VCaP (cell line): ENCODE data around the gene EVI2A.

Experiments
- H3K27ac ChIP-seq: fragments of 450-650 bp; 2 replicates; pipeline ENCODE4 v1.5.1; 2017
- CTCF ChIP-seq: fragments of 450-650 bp; conservative IDR thresholded peaks from 2 replicates; pipeline ENCODE4 v1.5.1; 2017; ENCODE audit warnings: mild to moderate bottlenecking, moderate library complexity

EVI2A gene

GRCh38 chr17:31311526-31311925, 9.9 kb downstream of the EVI2A start:
- TF ChIP-seq CTCF, result no peak
- H3K27ac ChIP-seq, result no peak overlapping the region

- H3K27ac ChIP-seq, result no peak overlapping the region
- no peak for TF ChIP-seq CTCF
Measured at GRCh38 chr17:31310886-31311285, 10.5 kb downstream of the EVI2A start.

- H3K27ac ChIP-seq, result no peak overlapping the region
- TF ChIP-seq CTCF, result no peak
Measured at GRCh38 chr17:31310260-31310659, 11.2 kb downstream of the EVI2A start.

GRCh38 chr17:31309556-31309955, 11.9 kb downstream of the EVI2A start:
- no peak overlapping the region for H3K27ac ChIP-seq
- no peak for TF ChIP-seq CTCF

GRCh38 chr17:31308372-31309334, 12.8 kb downstream of the EVI2A start:
- no peak for TF ChIP-seq CTCF
- H3K27ac ChIP-seq, result no peak overlapping the region

GRCh38 chr17:31307640-31308039, 13.8 kb downstream of the EVI2A start:
- no peak for TF ChIP-seq CTCF
- H3K27ac ChIP-seq, result no peak overlapping the region

GRCh38 chr17:31299624-31300023, 21.8 kb downstream of the EVI2A start:
- TF ChIP-seq CTCF, result no peak
- no peak overlapping the region for H3K27ac ChIP-seq
